Prostate gland (tissue), 2 donors: ENCODE measurements around the gene TMEM266. TPM values are rescaled to one million over a fixed set of nuclear protein-coding genes. Genes with fewer than 3 reads are reported as not detected.

Experiments used
- DNase-seq: peaks from one replicate; pipeline ENCODE4 v3.0.0-alpha.2; 2019; ENCODE audit warnings: low spot score
- H3K27ac ChIP-seq, 2 donors: fragments of 200-600 bp; sonication (generic); 2 replicates each; pipeline ENCODE4 v1.5.1; 2017 to 2019
- H3K27me3 ChIP-seq: fragments of 200-600 bp; sonication (generic); replicated peaks from 2 replicates; pipeline ENCODE4 v1.5.1; 2019; ENCODE audit not compliant: insufficient read depth
- H3K36me3 ChIP-seq, 2 donors: fragments of 200-600 bp; sonication (generic); 1 replicate in 1 of 2; 2 replicates in 1 of 2; pipeline versions ENCODE4 v1.5.1 to v1.8.1; 2017 to 2019
- H3K4me1 ChIP-seq: fragments of 200-600 bp; sonication (generic); replicated peaks from 2 replicates; pipeline ENCODE4 v1.5.1; 2019
- H3K4me3 ChIP-seq, 2 donors: fragments of 200-600 bp; sonication (generic); 2 replicates each; pipeline ENCODE4 v1.5.1; 2017 to 2019
- H3K9me3 ChIP-seq: fragments of 200-600 bp; sonication (generic); 2 replicates; pipeline ENCODE4 v1.5.1; 2017
- CTCF ChIP-seq, 4 experiments: fragments of 200-600 bp in 2 of 4; fragments of 450-650 bp in 2 of 4; sonication (generic) in 2 of 4; IDR thresholded peaks; 1 replicate in 3 of 4; 2 replicates in 1 of 4; pipeline ENCODE4 v1.5.1; 2016 to 2019; ENCODE audit warnings: antibody characterized with exemption in 4 of 4, mild to moderate bottlenecking in 2 of 4, moderate library complexity in 2 of 4
- POLR2A ChIP-seq: fragments of 450-650 bp; IDR thresholded peaks from one replicate; pipeline ENCODE4 v1.6.1; 2016; ENCODE audit warnings: antibody characterized with exemption, mild to moderate bottlenecking
- POLR2AphosphoS5 ChIP-seq: sonication (generic); formaldehyde crosslinking; IDR thresholded peaks from one replicate; pipeline ENCODE4 v1.6.1; 2017; ENCODE audit warnings: antibody characterized with exemption
- WGBS: methylation state at CpG from one replicate; pipeline ENCODE4 v1.1.5; 2018; 5-methylcytosine and 5-hydroxymethylcytosine counted together
- intact Hi-C: fragments of 100-400 bp; cut with DNase I; formaldehyde crosslinking; loops from one replicate; pipeline ENCODE4 v1.14.2; 2022
- total RNA-seq, 2 donors: library from RNA; depleted of rRNA; stranded (reverse); fragments of >200 nt; gene quantifications; one replicate each; pipeline ENCODE4 v1.1.0, GENCODE V29; 2016

TMEM266 gene
- total RNA-seq, 2 donors from 2014 or later, result 5.9 to 6.0 TPM

- no peak for DNase-seq
- TF ChIP-seq POLR2AphosphoS5, result no peak
- no peak for TF ChIP-seq CTCF (IDR thresholded peaks at IDR 0.05)
- no peak for TF ChIP-seq POLR2A
- WGBS, result 89% methylated on average over 5 of the region's 5 CpGs
- no peaks in the 10 kb centered on the region for H3K9me3 ChIP-seq
- no peak overlapping the region for H3K27ac ChIP-seq
- no peaks in the 10 kb centered on the region for H3K27me3 ChIP-seq
- H3K4me1 ChIP-seq, result peaks cover 2% of the 10 kb centered on the region
- H3K4me3 ChIP-seq, result no peak overlapping the region
- no peaks in the 10 kb centered on the region for H3K36me3 ChIP-seq
- intact Hi-C loops, result no loop called here
These were observed 114.9 kb downstream of the TMEM266 start for GRCh38 chr15:76174654-76175053.

- no peak for DNase-seq
- H3K27me3 ChIP-seq, result no peaks in the 10 kb centered on the region
- intact Hi-C loops, result no loop called here
- H3K9me3 ChIP-seq, result no peaks in the 10 kb centered on the region
- 94% methylated on average over 8 of the region's 8 CpGs for WGBS
- H3K4me3 ChIP-seq, result no peak overlapping the region
- H3K4me1 ChIP-seq, result peaks cover 2% of the 10 kb centered on the region
- TF ChIP-seq CTCF (IDR thresholded peaks at IDR 0.05) (no peak), POLR2A (no peak), POLR2AphosphoS5 (no peak)
- no peaks in the 10 kb centered on the region for H3K36me3 ChIP-seq
- H3K27ac ChIP-seq, result no peak overlapping the region
These were observed 115.7 kb downstream of the TMEM266 start for GRCh38 chr15:76175442-76175841.

- no peak for DNase-seq
- Histone ChIP-seq H3K4me3 (no peak overlapping the region), H3K9me3 (no peaks in the 10 kb centered on the region), H3K36me3 (no peaks in the 10 kb centered on the region), H3K4me1 (peaks cover 2% of the 10 kb centered on the region), H3K27ac (no peak overlapping the region), H3K27me3 (no peaks in the 10 kb centered on the region)
- no peak for TF ChIP-seq POLR2A
- TF ChIP-seq POLR2AphosphoS5, result no peak
- TF ChIP-seq CTCF (IDR thresholded peaks at IDR 0.05), result no peak
- WGBS, result 97% methylated on average over 10 of the region's 10 CpGs
- intact Hi-C loops, result no loop called here
These were observed 116.3 kb downstream of the TMEM266 start for GRCh38 chr15:76176059-76176458.

- intact Hi-C loops, result no loop called here
- 83% methylated on average over 15 of the region's 15 CpGs for WGBS
- TF ChIP-seq CTCF (IDR thresholded peaks at IDR 0.05) (no peak), POLR2A (no peak), POLR2AphosphoS5 (no peak)
- DNase-seq, result no peak
- H3K27me3 ChIP-seq, result no peaks in the 10 kb centered on the region
- H3K4me1 ChIP-seq, result peaks cover 2% of the 10 kb centered on the region
- H3K9me3 ChIP-seq, result no peaks in the 10 kb centered on the region
- no peak overlapping the region for H3K4me3 ChIP-seq
- H3K36me3 ChIP-seq, result no peaks in the 10 kb centered on the region
- H3K27ac ChIP-seq, result no peak overlapping the region
These were observed 116.8 kb downstream of the TMEM266 start for GRCh38 chr15:76176487-76177085.

- no peak overlapping the region for H3K27ac ChIP-seq
- no peaks in the 10 kb centered on the region for H3K36me3 ChIP-seq
- H3K27me3 ChIP-seq, result no peaks in the 10 kb centered on the region
- intact Hi-C loops, result no loop called here
- DNase-seq, result no peak
- no peaks in the 10 kb centered on the region for H3K9me3 ChIP-seq
- WGBS, result 39% methylated on average over 15 of the region's 15 CpGs
- H3K4me1 ChIP-seq, result peaks cover 2% of the 10 kb centered on the region
- no peak for TF ChIP-seq POLR2A
- TF ChIP-seq CTCF (IDR thresholded peaks at IDR 0.05), result no peak
- no peak for TF ChIP-seq POLR2AphosphoS5
- no peak overlapping the region for H3K4me3 ChIP-seq
These were observed 117.8 kb downstream of the TMEM266 start for GRCh38 chr15:76177491-76178040.
